Testis (tissue), 2 donors: ENCODE data around the gene WNK2.

Experiments used
- POLR2A ChIP-seq: fragments of 450-650 bp; IDR thresholded peaks from one replicate; pipeline ENCODE4 v1.6.1; 2017; ENCODE audit warnings: antibody characterized with exemption, mild to moderate bottlenecking, moderate library complexity
- TF ChIP-seq, protein P1 (sequence below), 3 experiments: fragments of 450-650 bp in 2 of 3; fragments of 200-600 bp in 1 of 3; sonication (generic) in 1 of 3; IDR thresholded peaks; one replicate each; pipeline ENCODE4 v1.5.1; 2016 to 2019; ENCODE audit warnings: antibody characterized with exemption in 3 of 3, mild to moderate bottlenecking in 2 of 3, moderate library complexity in 1 of 3

DNA sequence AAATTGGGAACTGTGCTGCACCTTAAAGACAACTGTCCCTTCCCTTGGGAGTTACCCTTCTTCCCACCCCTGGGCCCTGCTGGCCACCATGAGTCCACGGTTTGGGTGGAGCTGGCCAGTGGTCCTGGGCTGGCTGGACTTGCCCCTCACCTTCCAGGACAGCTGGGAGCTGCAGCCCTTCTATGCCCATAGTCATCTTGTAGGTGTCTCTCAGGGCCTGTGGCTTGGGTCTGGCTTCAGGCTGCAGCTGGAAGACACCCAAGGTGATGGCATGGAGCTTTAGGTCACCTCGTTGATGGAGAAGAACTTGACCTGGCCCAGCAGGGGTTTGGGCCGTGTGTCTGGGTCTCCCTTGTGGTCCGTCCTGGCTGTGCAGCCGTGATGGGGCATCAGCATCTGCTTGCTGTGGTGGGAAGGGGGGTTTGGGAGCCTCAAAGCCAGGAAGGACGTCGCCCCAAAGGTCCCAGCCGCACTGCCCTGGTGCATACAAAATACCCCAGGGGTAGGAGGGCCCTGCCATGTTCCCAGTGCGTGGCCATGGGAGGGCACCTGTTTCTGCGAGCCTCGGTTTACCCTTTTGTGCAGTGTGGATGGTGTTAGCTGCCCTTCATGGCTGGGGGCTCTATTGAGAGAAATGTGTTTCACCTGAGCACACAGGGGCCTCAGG is 8.9 kb downstream of the WNK2 start:
- no peak for TF ChIP-seq POLR2A
- TF ChIP-seq, protein P1, sequence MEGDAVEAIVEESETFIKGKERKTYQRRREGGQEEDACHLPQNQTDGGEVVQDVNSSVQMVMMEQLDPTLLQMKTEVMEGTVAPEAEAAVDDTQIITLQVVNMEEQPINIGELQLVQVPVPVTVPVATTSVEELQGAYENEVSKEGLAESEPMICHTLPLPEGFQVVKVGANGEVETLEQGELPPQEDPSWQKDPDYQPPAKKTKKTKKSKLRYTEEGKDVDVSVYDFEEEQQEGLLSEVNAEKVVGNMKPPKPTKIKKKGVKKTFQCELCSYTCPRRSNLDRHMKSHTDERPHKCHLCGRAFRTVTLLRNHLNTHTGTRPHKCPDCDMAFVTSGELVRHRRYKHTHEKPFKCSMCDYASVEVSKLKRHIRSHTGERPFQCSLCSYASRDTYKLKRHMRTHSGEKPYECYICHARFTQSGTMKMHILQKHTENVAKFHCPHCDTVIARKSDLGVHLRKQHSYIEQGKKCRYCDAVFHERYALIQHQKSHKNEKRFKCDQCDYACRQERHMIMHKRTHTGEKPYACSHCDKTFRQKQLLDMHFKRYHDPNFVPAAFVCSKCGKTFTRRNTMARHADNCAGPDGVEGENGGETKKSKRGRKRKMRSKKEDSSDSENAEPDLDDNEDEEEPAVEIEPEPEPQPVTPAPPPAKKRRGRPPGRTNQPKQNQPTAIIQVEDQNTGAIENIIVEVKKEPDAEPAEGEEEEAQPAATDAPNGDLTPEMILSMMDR (IDR thresholded peaks at IDR 0.05): no peak
